NCI-H345 treated with DMSO at 0.1 percent for 48 hours (cell line): ENCODE measurements around the gene SAMD11.
"Not testable (repeated sequence)": the region's sequence is repeated elsewhere in the genome, so short reads cannot be mapped to it uniquely, and the experiment has no call there.

Experiments used
- DNase-seq: peaks from one replicate; lab custom pipeline; 2025; ENCODE audit not compliant: unreplicated experiment; lab: John Stamatoyannopoulos, UW

The SAMD11 gene

GRCh38 chr1:974687-975328, 51.1 kb downstream of the SAMD11 start:
- DNase-seq: no peak

- DNase-seq: no peak
These were observed 51.6 kb downstream of the SAMD11 start for GRCh38 chr1:975365-975764.

DNA sequence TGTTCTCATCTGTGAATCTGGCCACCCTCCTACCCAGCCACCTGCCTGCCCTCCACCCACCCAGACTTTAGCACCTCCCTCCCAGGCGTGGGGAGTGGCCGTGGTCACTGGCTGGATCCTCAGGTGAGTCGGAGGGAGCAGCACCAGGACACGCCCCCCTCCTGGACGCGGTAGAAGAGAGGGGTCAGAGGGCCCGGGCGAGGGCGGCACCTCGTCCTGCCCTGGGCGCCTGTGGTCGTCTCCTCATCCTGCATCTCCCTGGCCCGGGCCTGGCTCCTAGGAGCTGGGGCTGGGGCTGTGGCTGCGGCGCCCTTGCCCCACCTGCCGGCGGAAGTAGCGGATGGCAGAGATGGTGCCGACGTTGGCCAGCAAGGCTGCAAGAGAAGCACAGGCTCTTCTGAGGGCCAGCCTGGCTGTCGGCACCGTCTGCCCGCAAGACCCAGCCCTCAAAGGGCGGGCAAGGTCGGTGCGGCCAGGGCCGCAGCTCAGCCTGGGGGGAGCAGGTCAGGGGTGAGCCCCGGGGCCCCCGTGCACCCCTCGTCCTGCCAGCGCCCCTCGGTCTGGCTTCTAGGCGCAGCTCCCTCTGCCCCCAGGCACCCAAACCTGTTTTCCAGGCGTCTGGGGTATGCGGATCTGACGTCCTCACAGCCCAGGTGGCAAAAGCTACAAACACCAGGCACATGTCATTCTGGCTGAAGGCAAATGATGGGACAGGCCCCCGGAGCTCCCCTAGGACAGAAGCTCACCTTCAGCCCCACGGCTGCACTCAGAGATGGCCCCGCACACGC, 52.4 kb downstream of the SAMD11 start:
- peak; percentile 60 for DNase-seq

- DNase-seq: not testable (repeated sequence)
These were observed 53.1 kb downstream of the SAMD11 start for GRCh38 chr1:976791-977190.

- no peak for DNase-seq
These were observed 54.5 kb downstream of the SAMD11 start for GRCh38 chr1:978069-978834.

GRCh38 chr1:978835-979743, 55.4 kb downstream of the SAMD11 start:
- no peak for DNase-seq

- DNase-seq: no peak
These were observed 56.0 kb downstream of the SAMD11 start for GRCh38 chr1:979744-980072.

DNA sequence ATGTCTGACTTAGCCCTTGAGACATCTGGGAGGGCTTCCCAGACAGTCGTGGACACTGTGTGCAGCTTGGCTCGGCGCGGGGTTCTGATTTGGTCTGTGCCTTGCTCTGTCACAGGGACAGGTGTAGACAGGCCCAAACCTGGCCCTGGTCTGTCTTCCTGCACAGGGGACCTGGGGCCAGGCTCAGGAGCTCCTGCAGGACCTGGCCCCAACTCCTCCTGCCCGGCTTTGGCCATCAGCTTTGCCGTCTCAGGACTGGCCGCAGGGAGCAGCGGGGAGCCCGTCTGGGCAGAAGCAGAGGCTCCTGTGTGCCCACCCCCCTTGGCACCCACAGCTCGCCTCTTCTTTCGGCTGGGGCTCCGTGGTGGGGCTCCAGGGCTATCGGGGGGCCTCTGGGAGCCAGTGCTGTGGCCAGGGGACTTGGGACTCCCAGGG, 56.4 kb downstream of the SAMD11 start:
- no peak for DNase-seq

DNA sequence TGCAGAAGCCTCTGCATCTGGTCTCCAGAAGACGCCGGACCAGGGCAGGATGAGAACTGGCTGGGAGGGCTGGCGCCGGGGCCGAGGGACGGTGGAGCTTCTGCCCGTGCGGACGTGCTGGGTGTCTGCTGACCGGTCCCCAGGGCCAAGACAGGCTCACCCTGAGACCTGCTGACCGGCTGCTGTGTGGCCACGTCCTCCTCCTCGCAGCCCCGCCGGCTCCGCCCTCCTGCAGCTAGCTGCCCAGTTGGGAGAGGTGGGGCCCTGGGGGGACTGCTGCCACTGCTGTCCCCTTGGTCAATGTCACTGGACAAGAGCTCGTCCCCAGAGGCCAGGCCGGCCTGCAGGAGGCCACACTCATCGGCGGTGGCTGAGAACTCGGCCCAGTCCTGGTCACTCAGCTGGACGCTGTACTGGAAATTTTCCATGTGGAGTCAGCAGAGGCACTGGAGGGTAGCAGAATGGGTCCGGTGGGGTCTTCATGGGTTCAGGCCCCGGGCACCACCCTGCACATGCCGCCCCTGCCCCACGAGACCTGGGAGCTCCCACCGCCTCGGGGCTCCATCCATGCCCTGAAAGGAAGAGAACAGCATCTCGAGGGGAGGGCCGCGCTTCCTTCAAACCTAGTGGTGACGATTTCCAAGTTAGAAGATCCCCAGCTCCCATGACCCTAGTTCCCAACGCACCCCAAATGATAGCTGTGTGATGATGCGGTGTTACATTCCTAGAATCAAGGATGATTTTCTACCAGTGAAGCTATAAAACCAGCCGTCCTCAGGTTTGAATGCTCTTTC, 57.1 kb downstream of the SAMD11 start:
- no peak for DNase-seq

GRCh38 chr1:981491-981954, 57.8 kb downstream of the SAMD11 start:
- no peak for DNase-seq

- no peak for DNase-seq
These were observed 58.3 kb downstream of the SAMD11 start, which contains the start of gene PERM1 for GRCh38 chr1:981955-982558. PERM1 (minus strand) TSS chr1:982093; CDS start chr1:981029, 1,064 bp downstream.

- DNase-seq: no peak
These were observed 59.2 kb downstream of the SAMD11 start for GRCh38 chr1:982765-983436.

GRCh38 chr1:983798-984475, 60.2 kb downstream of the SAMD11 start:
- peak; percentile 11 for DNase-seq

- no peak for DNase-seq
These were observed 60.7 kb downstream of the SAMD11 start for GRCh38 chr1:984476-984814.

DNA sequence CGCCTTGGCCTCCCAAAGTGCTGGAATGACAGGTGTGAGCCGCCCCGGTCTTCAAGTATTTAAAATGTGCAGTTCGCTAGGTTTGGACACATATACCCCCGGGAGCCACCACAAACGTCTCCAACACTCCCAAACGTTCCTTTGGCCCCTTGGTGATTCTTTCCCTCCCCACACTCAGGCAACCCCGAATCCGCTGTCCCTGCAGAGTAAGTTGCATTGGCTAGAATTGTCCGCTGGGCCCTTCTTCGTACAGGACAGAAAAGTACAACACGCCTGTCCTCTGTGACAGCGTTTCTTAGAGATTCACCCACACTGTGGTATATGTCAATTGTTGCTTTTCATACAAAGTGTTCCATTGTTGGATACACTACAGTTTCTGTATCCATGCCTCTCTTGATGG, 61.4 kb downstream of the SAMD11 start:
- no peak for DNase-seq

DNA sequence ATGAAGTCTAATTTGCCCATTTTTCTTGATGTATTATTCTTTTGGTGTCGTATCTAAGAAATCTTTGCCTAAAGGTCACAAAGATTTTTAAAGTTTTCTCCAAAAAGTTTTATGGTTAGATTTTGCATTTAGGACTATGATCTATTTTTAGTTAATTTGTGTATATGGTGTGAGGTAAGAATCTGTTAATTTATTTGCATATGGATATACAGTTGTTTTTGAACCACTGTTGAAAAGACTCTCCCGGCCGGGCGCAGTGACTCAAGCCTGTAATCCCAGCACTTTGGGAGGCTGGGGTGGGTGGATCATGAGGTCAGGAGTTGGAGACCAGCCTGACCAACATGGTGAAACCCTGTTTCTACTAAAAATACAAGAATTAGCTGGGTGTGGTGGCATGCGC, 64.3 kb downstream of the SAMD11 start:
- DNase-seq: not testable (repeated sequence)

DNA sequence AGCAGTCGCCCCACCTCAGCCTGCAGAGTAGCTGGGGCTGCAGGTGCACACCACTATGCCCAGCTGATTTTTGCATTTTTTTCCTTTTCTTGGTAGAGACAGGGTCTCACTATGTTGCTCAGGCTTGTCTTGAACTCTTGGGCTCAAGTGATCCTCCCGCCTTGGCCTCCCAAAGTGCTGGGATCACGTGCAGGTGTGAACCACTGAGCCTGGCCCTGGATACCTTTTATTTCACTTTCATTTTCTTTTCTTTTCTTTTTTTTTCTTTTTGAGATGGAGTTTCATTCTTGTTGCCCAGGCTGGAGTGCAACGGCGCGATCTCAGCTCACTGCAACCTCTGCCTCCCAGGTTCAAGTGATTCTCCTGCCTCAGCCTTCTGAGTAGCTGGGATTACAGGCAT, 67.6 kb downstream of the SAMD11 start:
- not testable (repeated sequence) for DNase-seq

GRCh38 chr1:991895-992294, 68.2 kb downstream of the SAMD11 start:
- DNase-seq: no peak
